Trophoblast cell (in vitro differentiated cells and primary cell): ENCODE data around the gene MYOC.
"Not testable (repeated sequence)": the region's sequence is repeated elsewhere in the genome, so short reads cannot be mapped to it uniquely, and the experiment has no call there.

Experiments
- DNase-seq, 2 donors: peaks; one replicate each; pipeline ENCODE4 v3.0.0-alpha.2; 2016
- H2AFZ ChIP-seq: 2 replicates; pipeline ENCODE4 v1.6.1; 2013; ENCODE audit warnings: low read length, moderate library complexity, mild to moderate bottlenecking; ENCODE audit not compliant: insufficient read depth, poor library complexity
- H2AK5ac ChIP-seq: 2 replicates; pipeline ENCODE4 v1.6.1; 2013; ENCODE audit warnings: mild to moderate bottlenecking, low read length
- H2BK120ac ChIP-seq: 2 replicates; pipeline ENCODE4 v1.6.1; 2013; ENCODE audit warnings: low read length, mild to moderate bottlenecking, moderate library complexity; ENCODE audit not compliant: insufficient read depth, poor library complexity
- H2BK12ac ChIP-seq: 2 replicates; pipeline ENCODE4 v1.6.1; 2013; ENCODE audit warnings: mild to moderate bottlenecking, low read length, moderate library complexity
- H2BK5ac ChIP-seq: 2 replicates; pipeline ENCODE4 v1.6.1; 2013; ENCODE audit warnings: low read length, low read depth, moderate library complexity, mild to moderate bottlenecking; ENCODE audit not compliant: poor library complexity
- H3K14ac ChIP-seq: 2 replicates; pipeline ENCODE4 v1.6.1; 2013; ENCODE audit warnings: mild to moderate bottlenecking, low read length
- H3K18ac ChIP-seq: 2 replicates; pipeline ENCODE4 v1.6.1; 2013; ENCODE audit warnings: mild to moderate bottlenecking, low read length
- H3K23ac ChIP-seq: 2 replicates; pipeline ENCODE4 v1.6.1; 2013; ENCODE audit warnings: low read length
- H3K27ac ChIP-seq: 2 replicates; pipeline ENCODE4 v1.5.1; 2013; ENCODE audit warnings: low read depth, mild to moderate bottlenecking, inconsistent platforms, low read length, moderate library complexity
- H3K27me3 ChIP-seq: 2 replicates; pipeline ENCODE4 v1.6.1; 2013; ENCODE audit warnings: inconsistent platforms, mild to moderate bottlenecking, low read length, moderate library complexity; ENCODE audit not compliant: insufficient read depth
- H3K36me3 ChIP-seq, 2 experiments: 1 replicate in 1 of 2; 2 replicates in 1 of 2; pipeline ENCODE4 v1.6.1; 2013; ENCODE audit warnings: low read length in 2 of 2, mild to moderate bottlenecking in 2 of 2, moderate library complexity in 1 of 2; ENCODE audit not compliant: insufficient read depth in 2 of 2, control insufficient read depth in 1 of 2
- H3K4ac ChIP-seq: 2 replicates; pipeline ENCODE4 v1.6.1; 2013; ENCODE audit warnings: low read depth, mild to moderate bottlenecking, low read length, moderate library complexity
- H3K4me1 ChIP-seq, 2 experiments: 1 replicate in 1 of 2; 2 replicates in 1 of 2; pipeline ENCODE4 v1.6.1; 2013; ENCODE audit warnings: low read length in 2 of 2, mild to moderate bottlenecking in 2 of 2, moderate library complexity in 1 of 2; ENCODE audit not compliant: insufficient read depth in 2 of 2, control insufficient read depth in 1 of 2
- H3K4me2 ChIP-seq: 2 replicates; pipeline ENCODE4 v1.6.1; 2013; ENCODE audit warnings: inconsistent platforms, mild to moderate bottlenecking, low read length, moderate library complexity
- H3K4me3 ChIP-seq: 2 replicates; pipeline ENCODE4 v1.5.1; 2013; ENCODE audit warnings: mild to moderate bottlenecking, low read depth, low read length, inconsistent platforms
- H3K79me1 ChIP-seq: one replicate; pipeline ENCODE4 v1.6.1; 2013; ENCODE audit warnings: low read length
- H3K79me2 ChIP-seq: 2 replicates; pipeline ENCODE4 v1.6.1; 2013; ENCODE audit warnings: low read length, mild to moderate bottlenecking; ENCODE audit not compliant: control insufficient read depth, insufficient read depth, poor library complexity
- H3K9ac ChIP-seq: 2 replicates; pipeline ENCODE4 v1.6.1; 2013; ENCODE audit warnings: mild to moderate bottlenecking, low read length
- H3K9me3 ChIP-seq: 2 replicates; pipeline ENCODE4 v1.6.1; 2013; ENCODE audit warnings: low read depth, mild to moderate bottlenecking, control low read depth, inconsistent platforms, low read length; ENCODE audit not compliant: insufficient read depth
- H4K12ac ChIP-seq: 2 replicates; pipeline ENCODE4 v1.6.1; 2013; ENCODE audit warnings: low read depth, mild to moderate bottlenecking, low read length, moderate library complexity
- H4K8ac ChIP-seq: 2 replicates; pipeline ENCODE4 v1.6.1; 2013; ENCODE audit warnings: low read depth, mild to moderate bottlenecking, low read length, moderate library complexity
- H4K91ac ChIP-seq: one replicate; pipeline ENCODE4 v1.6.1; 2013; ENCODE audit warnings: low read depth, mild to moderate bottlenecking, low read length, moderate library complexity
- WGBS: extraction: QIAGEN DNeasy Blood & Tissue Kit; methylation state at CpG from one replicate; pipeline ENCODE4 v1.1.7; 2013; ENCODE audit warnings: missing lambda C conversion rate; ENCODE audit not compliant: insufficient read length, insufficient coverage; ENCODE audit errors: extremely low coverage; 5-methylcytosine and 5-hydroxymethylcytosine counted together

The MYOC gene

DNA sequence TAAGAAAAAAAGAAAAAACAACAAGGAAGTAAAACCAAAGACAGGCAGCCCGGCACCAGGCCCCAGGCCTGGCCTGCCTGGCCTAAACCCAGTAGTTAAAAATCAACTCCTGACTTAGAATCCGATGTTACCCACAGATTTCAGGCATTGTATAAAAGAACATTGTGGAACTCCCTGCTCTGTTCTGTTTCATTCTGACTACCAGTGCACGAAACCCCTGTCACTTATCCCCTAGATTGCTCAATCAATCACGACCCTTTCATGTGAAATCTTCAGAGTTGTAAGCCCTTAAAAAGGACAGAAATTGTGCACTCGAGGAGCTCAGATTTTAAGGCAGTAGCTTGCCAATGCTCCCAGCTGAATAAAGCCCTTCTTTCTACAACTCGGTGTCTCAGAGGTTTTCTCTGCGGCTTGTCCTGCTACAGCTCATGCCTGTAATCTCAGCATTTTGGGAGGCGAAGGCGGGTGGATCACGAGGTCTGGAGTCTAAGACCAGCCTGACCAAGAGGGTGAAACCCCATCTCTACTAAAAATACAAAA, 46.0 kb downstream of the MYOC start:
- no peak overlapping the region for H3K27ac ChIP-seq
- no peak overlapping the region for H3K4me2 ChIP-seq
- H3K4me3 ChIP-seq: no peak overlapping the region
- no peak overlapping the region for H2AFZ ChIP-seq
- no peaks in the 10 kb centered on the region for H3K36me3 ChIP-seq
- WGBS: no CpG with 5 or more reads among the region's 10 CpGs
- H2BK120ac ChIP-seq: no peak overlapping the region
- no peaks in the 10 kb centered on the region for H3K9me3 ChIP-seq
- H3K79me2 ChIP-seq: no peaks in the 10 kb centered on the region
- H3K18ac ChIP-seq: no peak overlapping the region
- DNase-seq: no peak
- H3K79me1 ChIP-seq: no peaks in the 10 kb centered on the region
- H3K23ac ChIP-seq: no peak overlapping the region
- no peak overlapping the region for H3K14ac ChIP-seq
- H3K4me1 ChIP-seq: no peaks in the 10 kb centered on the region
- H4K8ac ChIP-seq: no peak overlapping the region
- no peak overlapping the region for H3K4ac ChIP-seq
- no peak overlapping the region for H2BK12ac ChIP-seq
- no peak overlapping the region for H3K9ac ChIP-seq
- H2BK5ac ChIP-seq: no peak overlapping the region
- no peaks in the 10 kb centered on the region for H3K27me3 ChIP-seq
- H4K12ac ChIP-seq: no peak overlapping the region
- no peak overlapping the region for H4K91ac ChIP-seq
- H2AK5ac ChIP-seq: no peak overlapping the region

GRCh38 chr1:171603042-171603441, 49.4 kb downstream of the MYOC start:
- H3K14ac ChIP-seq, H3K18ac ChIP-seq, DNase-seq, H3K27ac ChIP-seq, H3K79me1 ChIP-seq, H3K27me3 ChIP-seq, H4K12ac ChIP-seq, H2BK120ac ChIP-seq, H3K4me2 ChIP-seq, H3K4me1 ChIP-seq, H2BK12ac ChIP-seq, H2BK5ac ChIP-seq, H3K9ac ChIP-seq, H4K91ac ChIP-seq, H3K23ac ChIP-seq, H3K79me2 ChIP-seq, H3K36me3 ChIP-seq, H3K4me3 ChIP-seq, H2AFZ ChIP-seq, H3K9me3 ChIP-seq, H4K8ac ChIP-seq, H2AK5ac ChIP-seq, H3K4ac ChIP-seq: not testable (repeated sequence)
- no CpG with 5 or more reads among the region's 6 CpGs for WGBS

DNA sequence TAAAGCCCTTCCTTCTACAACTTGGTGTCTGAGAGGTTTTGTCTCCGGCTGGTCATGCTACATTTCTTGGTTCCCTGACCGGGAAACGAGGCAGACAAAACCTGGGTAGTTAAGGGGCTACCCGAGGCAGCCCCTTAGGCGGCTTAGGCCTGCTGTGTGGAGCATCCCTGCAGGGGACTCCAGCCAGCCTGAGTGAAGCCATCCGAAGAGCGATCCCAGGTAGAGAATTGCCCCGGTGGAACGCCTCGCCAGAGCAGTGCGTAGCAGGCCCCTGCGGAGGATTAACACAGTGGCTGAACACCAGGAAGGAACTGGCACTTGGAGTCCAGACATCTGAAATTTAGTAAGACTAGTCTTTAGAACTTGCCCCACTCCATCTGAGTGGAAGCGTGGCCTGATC, 51.6 kb downstream of the MYOC start:
- H3K79me1 ChIP-seq: no peaks in the 10 kb centered on the region
- no peak overlapping the region for H3K27ac ChIP-seq
- H4K12ac ChIP-seq: no peak overlapping the region
- H3K4ac ChIP-seq: no peak overlapping the region
- no peak overlapping the region for H3K9ac ChIP-seq
- no peak overlapping the region for H3K4me2 ChIP-seq
- no peak overlapping the region for H3K4me3 ChIP-seq
- no peaks in the 10 kb centered on the region for H3K27me3 ChIP-seq
- no peak overlapping the region for H4K8ac ChIP-seq
- H3K23ac ChIP-seq: no peak overlapping the region
- no peaks in the 10 kb centered on the region for H3K36me3 ChIP-seq
- no peaks in the 10 kb centered on the region for H3K4me1 ChIP-seq
- no peak overlapping the region for H4K91ac ChIP-seq
- H2AK5ac ChIP-seq: no peak overlapping the region
- H2BK5ac ChIP-seq: no peak overlapping the region
- no peak overlapping the region for H3K18ac ChIP-seq
- no peaks in the 10 kb centered on the region for H3K9me3 ChIP-seq
- no peak for DNase-seq
- H3K14ac ChIP-seq: no peak overlapping the region
- no peak overlapping the region for H2BK12ac ChIP-seq
- no peak overlapping the region for H2BK120ac ChIP-seq
- no peak overlapping the region for H2AFZ ChIP-seq
- H3K79me2 ChIP-seq: no peaks in the 10 kb centered on the region
- no CpG with 5 or more reads among the region's 13 CpGs for WGBS

DNA sequence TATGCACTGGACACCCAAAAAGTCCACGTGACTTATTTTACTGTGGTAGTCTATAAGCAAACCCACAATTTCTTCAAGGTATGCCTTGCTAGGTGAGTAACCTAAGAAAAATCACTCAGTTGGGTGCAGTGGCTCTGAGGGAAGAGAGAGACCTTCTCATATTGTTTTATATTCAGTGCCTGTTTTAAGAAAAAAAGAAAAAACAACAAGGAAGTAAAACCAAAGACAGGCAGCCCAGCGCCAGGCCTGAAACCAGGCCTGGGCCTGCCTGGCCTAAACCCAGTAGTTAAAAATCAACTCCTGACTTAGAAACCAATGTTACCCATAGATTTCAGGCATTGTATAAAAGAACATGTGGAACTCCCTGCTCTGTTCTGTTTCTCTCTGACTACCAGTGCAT, 52.2 kb downstream of the MYOC start:
- H3K36me3 ChIP-seq, H3K18ac ChIP-seq, H3K9ac ChIP-seq, H3K14ac ChIP-seq, H4K91ac ChIP-seq, DNase-seq, H3K4me2 ChIP-seq, H3K79me2 ChIP-seq, H3K79me1 ChIP-seq, H2AFZ ChIP-seq, H3K23ac ChIP-seq, H2BK120ac ChIP-seq, H4K12ac ChIP-seq, H2AK5ac ChIP-seq, H3K4ac ChIP-seq, H3K27me3 ChIP-seq, H2BK12ac ChIP-seq, H3K4me3 ChIP-seq, H2BK5ac ChIP-seq, H3K9me3 ChIP-seq, H3K4me1 ChIP-seq, H3K27ac ChIP-seq, H4K8ac ChIP-seq: not testable (repeated sequence)
- WGBS: no CpG with 5 or more reads among the region's 2 CpGs
